Measurements from ENCODE around the gene MAPK12.

Gene MAPK12

DNA sequence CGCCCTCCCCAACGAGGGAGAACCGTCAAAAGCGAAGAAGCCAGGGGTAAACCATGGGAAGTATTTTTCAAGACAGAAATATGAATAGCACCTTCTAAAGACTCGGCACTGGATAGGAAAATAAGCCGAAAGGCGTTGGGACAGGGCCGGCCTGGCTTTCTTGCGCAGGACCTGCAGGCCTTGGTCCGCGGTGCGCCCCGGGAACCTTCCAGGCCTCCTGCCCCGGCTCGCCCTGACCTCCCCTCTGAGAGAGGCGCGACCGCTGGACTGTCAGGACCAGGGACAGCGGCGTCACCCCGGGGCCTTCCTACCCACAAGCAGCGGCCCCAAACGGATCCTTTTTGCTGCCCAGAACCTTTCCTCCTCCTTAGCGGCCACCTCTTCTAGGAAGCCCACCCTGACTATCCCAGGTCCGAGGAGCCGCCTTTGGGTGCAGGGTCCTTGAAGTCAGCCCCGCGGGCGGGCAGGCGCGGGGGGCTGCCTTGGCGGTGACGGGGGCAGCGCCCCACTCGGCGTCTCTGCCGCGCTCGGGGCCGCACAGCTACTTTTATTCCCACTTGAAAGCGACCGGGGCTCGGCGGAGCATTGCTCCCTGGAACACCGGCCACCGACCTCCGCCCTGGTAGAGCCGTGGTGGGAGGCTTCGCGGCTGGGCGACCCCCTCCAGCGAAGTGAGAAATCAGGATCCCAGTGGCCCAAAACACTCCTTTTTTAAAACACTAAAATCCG, 9.3 kb upstream of the MAPK12 start:
- peak; percentile 64 for DNase-seq (ENCODE audit: low read depth)
- H3K4me3 ChIP-seq (ENCODE audit: low read depth, low read length) = peak overlapping the region; percentile 62
- TF ChIP-seq CTCF (conservative IDR thresholded peaks at IDR 0.05; ENCODE audit: low read depth, low read length) = no peak

GRCh38 chr22:50269970-50270665, 8.6 kb upstream of the MAPK12 start, which contains the start of gene MAPK11:
Gene MAPK11, minus strand, starts transcription at chr22:50270380. Its CDS starts 88 bp downstream, at chr22:50270292.
- H3K4me3 ChIP-seq (ENCODE audit: low read depth, low read length) = peak within 1 kb of the TSS; percentile 62
- TF ChIP-seq CTCF (conservative IDR thresholded peaks at IDR 0.05; ENCODE audit: low read depth, low read length) = no peak

DNA sequence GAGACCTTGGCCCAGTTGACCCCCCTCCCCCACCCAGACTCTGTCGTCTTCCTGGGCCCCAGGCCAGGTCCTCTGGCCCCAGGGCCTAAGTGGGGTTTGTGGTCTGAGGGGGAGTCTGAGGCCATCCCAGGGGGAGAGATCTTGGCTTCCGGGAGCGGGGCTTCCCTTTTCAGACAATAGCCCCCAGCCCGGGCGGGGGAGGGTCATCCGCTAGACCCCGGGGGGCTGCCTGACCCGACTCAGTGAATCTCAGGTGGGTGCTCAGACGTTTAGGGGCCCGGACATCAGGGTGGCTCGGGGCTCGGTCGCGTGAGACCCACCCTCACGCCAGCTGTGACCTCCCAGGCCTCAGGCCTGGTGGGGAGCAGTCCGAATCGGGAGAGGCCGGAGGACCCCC, 8.1 kb upstream of the MAPK12 start:
- DNase-seq (ENCODE audit: low read depth) = no peak

More at GRCh38 chr22:50269970-50270665, 8.6 kb upstream of the MAPK12 start, which contains the start of gene MAPK11:
- DNase-seq (ENCODE audit: low read depth) = peak; percentile 52

DNA sequence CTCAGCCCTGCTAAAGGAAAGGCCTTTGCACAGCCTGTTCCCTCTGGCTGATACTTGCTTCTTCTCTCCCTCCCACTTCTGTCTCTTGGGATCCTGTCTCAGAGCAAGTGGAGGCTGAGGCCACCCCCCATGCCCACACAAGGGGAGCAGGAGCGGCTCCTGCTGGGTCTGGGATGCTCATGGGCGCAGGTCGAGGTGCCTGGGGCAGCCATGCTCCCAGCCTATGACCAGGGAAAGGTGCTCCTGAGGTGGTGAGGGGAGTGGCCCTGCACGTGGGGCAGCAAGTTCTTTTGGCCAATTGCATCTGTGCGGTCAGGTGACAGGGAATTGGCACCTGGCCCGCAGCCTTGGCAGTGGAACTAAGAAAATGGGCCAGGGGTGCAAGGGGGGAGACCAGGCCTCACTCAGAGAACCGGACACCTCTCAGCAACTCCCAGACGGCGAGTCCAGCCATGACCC, 7.2 kb upstream of the MAPK12 start:
- peak; percentile 26 for DNase-seq (ENCODE audit: low read depth)
- no peak overlapping the region for H3K4me3 ChIP-seq (ENCODE audit: low read depth, low read length)
- no peak for TF ChIP-seq CTCF (conservative IDR thresholded peaks at IDR 0.05; ENCODE audit: low read depth, low read length)

More for the DNA sequence above, 8.1 kb upstream of the MAPK12 start:
- TF ChIP-seq CTCF (conservative IDR thresholded peaks at IDR 0.05; ENCODE audit: low read depth, low read length) = no peak
- H3K4me3 ChIP-seq (ENCODE audit: low read depth, low read length) = peak overlapping the region; percentile 62

DNA sequence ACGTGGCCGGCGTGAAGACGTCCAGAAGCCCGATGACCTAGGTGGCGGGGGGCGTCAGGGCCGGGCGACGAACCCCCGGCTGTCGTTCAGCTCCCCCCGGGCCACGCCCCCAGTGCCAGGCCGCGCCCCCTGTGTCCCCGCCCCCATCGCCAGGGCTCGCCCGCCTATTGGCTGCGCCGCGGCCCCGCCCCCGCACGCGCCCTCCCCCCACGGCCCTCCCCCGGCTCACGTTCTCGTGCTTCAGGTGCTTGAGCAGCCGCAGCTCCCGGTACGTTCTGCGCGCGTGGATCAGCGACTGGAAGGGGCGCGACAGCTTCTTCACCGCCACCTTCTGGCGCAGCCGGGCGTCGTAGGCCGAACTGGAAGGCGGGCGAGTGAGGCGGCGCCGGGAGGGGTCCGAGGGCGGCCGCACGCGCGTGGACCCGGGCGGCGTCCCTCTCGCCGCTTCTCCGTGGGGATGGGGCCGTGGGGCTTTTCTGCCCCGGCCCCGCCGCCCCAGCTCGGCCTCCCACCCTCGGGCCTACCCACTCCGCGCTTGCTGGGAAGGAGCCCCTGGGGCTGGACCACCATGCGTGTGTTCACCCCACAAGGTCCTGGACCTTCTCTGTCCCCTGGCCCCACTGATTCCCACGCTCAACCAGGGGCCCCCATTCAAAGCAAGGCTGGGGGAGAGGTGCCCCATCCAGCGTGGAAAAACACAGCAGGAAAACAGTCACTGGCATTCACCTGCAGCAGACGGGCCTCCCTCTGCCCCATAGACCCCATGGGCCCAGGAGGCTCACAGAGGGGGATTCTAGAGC, 6.3 kb upstream of the MAPK12 start:
- peak; percentile 61 for DNase-seq (ENCODE audit: low read depth)
- peak overlapping the region; percentile 52 for H3K4me3 ChIP-seq (ENCODE audit: low read depth, low read length)
- TF ChIP-seq CTCF (conservative IDR thresholded peaks at IDR 0.05; ENCODE audit: low read depth, low read length) = peak; percentile 34

DNA sequence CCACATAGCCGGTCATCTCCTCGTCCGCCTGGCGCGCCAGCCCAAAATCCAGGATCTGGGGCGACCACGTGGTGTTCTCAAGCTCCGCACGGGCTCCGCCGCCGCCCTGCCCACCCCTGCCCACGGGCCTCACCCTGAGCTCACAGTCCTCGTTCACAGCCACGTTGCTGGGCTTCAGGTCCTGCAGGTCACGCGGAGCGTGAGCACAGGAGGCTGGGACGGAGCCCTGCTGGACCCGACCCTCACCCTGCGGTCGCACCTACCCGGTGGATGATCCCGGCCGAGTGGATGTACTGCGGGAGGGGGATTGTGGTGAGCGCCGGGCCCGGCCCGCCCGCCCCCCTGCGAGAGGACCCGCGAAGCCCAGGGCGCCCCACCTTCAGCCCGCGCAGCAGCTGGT, 5.5 kb upstream of the MAPK12 start:
- no peak for TF ChIP-seq CTCF (conservative IDR thresholded peaks at IDR 0.05; ENCODE audit: low read depth, low read length)
- DNase-seq (ENCODE audit: low read depth) = no peak
- H3K4me3 ChIP-seq (ENCODE audit: low read depth, low read length) = peak overlapping the region; percentile 46

Data from choroid plexus epithelial cell (primary cell).